ELF-1 (cell line): ENCODE results near the gene VSIG4.

Experiments used
- DNase-seq: peaks from one replicate; pipeline ENCODE4 v3.0.0-alpha.2; 2016; ENCODE audit warnings: low read depth, low spot score

VSIG4 gene

DNA sequence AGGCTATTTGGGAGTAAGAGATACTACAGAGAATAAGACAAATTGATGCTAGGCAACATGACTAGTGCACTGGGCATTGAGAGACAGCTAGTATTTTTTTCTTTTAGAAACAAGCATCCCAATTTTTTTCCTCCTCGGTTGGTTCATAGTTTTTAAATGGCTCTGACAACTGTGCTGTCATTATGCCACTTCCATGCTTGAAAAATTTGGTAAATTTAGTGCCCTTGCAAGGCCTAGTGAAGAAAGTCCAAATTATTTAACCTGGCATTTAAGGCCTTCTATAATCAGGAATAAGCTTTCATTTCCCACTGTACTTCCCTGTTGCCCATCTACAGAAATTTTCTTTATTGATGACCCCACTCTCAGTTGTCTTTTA lies 15.8 kb downstream of the VSIG4 start:
- DNase-seq = no peak

DNA sequence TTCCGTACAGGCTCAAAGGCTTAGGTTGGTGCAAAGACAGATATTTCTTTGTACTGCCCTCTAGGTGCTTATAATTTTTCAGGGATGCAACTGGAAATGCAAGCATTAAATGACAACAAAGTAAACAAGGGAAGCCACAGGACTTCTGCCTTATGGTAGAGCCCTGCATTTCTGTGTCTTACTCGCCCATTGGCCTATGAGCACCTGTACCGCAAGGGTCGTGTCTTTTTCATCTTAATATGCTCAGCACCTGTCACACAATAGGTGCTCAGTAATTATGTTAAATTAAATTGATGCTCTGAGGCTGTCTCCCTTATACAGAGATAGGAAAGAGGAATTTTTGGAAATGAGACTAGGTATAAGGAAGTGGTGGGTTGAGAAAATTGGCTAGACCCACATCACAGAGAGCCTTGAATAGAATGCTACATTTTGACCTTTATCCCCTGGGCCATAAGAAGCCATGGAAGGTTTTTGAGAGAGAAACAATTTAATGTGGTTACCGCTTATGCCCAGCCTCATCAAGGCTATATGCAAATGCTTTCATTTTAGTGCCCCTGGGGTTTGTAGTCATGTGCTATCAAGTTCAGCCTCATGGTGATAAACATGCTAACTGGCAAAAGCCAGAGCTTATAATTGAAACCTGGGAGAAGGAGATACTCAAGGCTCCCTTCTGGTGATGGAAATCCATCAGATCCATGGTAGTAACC lies 16.3 kb downstream of the VSIG4 start:
- no peak for DNase-seq

DNA sequence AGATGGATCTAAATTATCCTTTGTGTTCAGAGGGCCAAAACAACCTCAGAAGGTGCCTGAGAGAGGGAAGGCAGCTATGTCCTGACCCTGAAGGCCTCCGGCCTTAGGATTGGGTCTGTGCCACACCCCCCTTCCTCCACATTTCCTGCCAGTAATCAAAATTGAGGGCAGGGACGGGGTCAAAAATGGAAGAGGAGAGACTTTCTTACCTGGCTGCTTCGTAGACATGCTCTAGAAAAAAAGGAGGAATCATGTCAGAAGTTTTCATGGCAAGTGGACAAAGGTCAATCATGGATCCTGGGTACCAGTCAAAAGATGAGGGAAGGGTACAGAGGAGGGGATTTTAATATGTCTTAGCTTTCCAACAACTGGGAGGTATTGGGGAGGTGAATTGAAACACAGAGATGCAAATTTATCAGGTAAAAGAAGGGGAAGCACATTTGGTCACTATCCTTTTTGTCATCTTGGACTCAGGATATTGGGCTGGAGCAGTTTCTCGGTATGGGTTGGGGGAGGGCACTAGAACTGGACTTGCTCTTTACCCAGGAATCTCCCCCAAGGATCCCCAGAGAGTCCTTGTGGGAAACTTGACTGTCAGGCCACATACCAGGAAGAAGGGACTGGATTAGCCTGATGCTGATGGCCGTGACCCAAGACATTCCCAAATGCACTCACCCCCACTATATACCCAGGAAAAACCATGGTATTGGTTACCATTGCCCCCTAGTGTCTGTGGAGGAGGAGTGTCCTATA lies 17.1 kb downstream of the VSIG4 start:
- peak; percentile 17 for DNase-seq

DNA sequence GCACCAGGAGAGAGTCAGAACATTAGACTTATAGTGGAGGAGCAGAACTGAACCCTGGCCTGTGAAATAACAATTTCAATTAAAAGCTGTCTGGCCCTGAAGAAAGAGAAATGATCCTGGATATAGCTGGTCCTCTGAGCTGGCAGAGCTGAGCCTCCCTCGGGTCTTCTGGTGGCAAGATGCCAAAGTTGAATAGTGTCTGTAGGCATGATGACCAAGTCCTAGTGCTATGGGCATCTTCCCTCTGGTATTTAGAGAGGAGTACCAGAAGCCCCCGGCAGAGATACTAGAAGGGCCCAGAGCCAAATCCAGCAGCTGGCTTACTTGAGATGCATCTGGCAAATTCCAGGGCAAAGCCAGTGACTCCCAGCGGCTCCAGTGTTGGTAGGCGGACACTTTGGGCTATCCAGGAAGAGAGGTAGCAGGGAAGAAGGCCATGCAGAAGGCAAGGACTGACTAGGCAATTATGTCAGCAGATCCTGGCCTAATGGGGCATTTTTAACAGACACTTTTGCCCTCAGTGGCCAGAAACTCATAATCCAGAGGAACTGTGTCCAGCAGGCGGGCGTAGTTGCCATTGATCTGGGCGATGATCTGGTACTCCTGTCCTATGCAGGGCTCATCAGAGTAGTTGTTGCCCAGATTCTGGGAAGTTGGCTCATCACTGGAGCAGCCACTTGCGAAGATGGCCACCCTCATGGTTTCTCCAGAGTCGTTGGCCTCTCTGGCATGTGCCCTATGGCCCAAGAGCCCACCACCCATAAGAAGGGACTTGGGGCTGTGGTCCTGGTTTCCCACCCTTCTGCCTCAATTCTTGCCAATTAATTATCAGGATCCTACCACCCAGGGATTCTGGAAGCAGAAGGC lies 17.9 kb downstream of the VSIG4 start:
- DNase-seq = no peak

DNA sequence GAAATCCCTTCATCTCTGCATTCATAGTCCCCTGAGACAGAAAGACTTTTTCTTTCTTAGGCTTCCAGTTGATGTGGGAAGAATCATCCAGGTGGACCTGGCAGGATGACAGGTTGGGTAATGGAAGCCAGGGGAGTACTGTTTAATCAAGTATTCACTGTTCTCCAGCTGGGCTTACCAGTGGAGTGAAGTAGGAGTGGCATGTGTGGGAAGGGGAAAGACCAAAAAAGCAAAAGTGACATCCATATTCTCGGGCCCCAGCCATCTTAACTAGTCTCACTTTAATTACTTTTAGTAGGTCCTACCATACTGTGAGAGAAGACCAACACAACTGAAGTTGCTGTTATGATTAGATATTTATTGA lies 18.5 kb downstream of the VSIG4 start:
- DNase-seq = no peak

DNA sequence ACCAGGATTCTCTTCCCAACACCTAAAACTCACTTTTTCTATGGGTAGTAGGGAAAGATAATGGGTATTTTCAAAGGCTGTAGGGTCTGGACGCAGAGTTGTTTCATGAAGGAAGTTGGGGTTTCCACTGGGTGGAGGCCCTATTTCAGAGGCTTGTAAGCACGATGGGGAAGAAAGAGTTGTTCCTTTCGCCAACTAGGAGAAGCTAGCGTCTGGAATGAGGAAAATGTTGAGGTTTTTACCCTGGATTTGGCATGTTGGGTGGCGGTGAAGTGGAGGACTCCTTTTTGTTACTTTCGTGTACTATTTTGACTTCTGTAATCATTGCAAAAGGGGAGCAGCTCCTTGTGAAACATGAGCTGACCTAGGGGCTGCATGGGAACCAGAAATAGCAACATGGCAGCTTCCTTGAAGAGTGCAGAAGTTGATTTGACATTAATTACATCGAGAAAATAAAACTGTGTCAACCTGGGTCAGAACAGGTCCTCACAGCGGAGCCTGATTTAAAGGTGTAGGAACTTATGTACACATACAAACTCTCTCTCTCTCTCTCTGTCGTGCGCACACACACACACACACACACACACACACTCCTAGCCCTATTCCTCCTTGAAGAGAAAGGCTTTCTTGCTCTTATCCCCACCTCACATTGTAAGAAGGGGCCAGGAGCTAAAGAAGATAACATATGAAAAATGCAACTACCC lies 19.1 kb downstream of the VSIG4 start:
- DNase-seq = no peak

DNA sequence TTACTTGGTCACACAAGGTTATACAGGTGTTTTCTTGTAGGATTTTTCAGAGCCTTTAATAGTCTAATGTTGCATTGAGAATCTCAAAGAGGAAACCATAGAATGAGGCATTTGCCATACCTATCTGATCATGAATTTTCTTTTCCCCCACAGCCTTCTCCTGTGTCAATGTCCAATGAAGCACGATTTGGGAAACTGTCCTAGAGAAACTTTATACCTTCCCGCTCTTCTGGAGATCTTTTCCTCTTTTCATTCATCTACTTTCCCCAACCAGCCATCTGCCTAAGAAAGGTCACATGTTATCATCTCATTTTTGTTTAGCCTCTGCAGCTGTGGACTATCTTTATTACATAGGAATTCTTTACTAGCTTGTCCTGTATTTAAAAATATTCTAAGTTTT lies 19.9 kb downstream of the VSIG4 start:
- DNase-seq = no peak

DNA sequence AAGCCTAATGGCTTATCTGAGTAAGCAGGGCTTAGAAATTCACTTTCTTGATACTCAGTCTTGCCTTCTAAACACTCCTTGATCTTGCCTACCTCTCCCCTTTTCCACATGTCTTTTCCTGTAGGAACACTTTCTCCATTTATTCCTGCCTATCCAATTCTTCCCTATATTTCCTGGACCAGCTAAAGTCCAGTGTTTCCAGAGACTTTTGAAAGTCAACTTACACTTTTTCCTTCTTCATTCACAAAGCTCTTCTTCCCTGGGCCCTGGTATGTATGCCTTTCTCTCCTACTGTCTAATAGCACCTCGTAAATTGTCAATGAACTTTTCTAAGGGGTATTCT lies 20.6 kb downstream of the VSIG4 start:
- DNase-seq = no peak

DNA sequence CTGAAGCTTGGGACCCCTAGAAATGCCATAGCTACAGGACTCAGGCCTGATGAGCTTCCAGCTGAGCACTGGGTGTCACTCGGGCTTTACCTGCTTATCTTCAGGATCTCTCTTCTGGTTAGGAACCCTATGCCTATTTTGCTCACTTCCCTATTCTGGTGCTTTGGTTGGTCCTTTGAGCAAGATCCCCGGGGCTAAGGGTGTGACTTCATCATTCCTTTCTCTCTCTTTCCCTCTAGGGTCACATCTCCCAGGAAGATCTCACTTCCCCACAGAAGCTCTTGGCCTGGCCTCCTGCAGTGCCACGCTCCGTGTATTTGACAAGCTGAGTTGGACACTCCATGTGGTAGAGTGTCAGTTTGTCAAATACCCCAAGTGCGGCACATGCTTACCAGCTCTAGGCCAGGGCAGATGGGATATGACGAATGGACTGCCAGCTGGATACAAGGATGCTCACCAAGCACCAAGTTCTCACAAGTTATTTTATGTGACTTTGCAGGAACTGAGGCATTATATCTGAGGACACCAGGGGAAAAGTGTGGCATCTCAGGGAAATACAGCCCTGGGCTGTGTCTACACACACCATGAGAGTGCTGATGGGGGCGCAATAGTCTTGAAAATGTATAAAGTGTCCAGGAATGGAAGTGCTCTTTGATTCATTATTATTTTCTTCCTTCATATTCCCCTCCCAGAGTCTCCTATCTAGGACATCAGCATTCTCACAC lies 21.1 kb downstream of the VSIG4 start:
- no peak for DNase-seq

DNA sequence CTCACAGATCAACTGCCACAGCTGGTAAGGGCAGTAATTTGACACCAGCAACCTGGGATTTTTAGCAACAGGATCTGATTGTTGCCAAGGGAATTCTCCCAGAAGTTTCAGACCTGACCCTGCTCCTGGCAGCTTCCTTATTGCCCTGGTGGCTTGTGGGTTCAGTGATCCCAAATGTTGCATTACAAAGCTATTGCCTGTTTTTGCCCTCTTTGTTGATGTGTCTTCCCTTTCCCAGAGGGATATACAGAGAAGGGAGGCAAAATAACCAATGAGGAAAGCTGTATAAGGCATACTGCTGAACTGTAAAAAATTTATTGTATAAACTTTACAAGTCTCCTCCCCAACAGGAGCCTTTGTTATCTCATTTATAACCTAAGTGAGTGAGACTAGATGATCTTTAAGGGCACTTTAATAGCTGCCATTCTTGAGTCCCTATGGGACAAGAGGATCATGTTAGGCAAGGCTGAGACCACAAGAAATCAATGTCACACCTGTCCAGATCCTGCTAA lies 22.2 kb downstream of the VSIG4 start:
- DNase-seq = peak; percentile 6

DNA sequence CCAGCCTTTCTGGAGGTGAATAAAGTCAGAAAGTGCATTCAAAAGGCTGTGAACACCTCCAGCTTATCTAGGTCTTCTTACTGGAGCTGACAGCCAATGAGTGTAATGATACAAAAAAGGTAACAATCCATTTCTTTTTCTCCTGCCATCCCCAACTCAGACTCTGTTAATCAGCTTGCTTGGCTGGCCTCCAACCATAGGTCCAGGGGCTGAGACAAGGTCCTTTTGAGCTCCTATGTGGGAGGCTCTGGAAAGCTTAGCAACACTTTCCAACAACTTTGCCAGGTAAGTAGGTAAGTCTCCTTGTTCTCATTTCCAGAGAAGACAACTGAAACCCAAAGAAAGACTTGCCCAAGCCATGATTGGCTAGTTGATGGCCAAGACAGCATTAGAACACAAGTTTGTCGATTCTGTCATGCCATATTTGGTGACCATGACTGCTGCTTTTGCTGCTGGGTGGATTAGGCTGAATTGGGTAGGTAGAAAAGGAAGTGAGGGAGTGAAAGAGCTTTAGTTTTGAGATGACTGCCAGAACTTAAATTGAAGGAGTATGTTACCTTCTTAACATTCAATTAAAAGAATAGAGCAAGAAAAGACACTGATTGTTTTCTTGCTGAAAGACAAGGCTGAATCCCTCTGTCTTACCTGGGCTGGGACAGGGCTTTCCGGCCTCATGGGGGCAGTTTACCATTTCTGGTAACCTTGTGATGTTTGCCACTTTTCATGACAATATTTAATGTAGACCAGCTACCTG lies 22.8 kb downstream of the VSIG4 start:
- no peak for DNase-seq

DNA sequence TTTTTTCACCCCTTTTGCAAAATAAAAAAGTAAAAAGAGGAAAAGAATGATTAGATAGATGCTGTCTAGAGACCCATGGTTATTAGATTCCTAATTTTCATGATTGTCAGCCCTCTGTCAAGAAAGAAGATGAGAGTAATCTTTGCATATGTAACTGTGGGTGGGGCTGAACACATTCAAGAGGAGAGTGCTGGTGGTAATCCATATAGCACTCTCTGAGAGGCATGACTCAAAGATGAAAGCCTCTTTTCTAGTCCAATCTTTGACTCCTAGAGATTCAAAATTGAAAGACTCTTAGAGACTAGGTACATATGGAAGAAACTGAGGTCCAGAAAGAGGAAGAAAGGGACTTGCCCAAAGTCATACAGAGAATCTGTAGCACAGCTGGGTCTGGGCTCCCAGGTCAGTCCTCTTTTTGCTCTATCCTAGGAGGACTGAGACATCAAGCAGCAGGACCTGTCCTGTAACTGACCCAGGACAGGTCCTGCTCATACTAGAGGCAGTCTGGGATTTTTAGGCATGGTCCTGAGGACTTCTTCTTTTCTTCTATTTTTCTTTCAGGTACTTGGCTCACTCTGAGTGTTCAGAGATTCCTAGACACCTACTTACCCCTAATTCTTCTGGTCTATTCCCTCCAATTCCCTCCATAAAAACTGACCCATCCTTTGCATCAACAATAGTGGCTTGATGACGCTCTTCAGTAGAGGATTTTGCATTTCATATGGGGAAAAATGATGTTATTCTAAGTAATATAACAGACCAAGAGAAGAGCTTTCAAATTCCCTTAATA lies 23.8 kb downstream of the VSIG4 start:
- DNase-seq = no peak

DNA sequence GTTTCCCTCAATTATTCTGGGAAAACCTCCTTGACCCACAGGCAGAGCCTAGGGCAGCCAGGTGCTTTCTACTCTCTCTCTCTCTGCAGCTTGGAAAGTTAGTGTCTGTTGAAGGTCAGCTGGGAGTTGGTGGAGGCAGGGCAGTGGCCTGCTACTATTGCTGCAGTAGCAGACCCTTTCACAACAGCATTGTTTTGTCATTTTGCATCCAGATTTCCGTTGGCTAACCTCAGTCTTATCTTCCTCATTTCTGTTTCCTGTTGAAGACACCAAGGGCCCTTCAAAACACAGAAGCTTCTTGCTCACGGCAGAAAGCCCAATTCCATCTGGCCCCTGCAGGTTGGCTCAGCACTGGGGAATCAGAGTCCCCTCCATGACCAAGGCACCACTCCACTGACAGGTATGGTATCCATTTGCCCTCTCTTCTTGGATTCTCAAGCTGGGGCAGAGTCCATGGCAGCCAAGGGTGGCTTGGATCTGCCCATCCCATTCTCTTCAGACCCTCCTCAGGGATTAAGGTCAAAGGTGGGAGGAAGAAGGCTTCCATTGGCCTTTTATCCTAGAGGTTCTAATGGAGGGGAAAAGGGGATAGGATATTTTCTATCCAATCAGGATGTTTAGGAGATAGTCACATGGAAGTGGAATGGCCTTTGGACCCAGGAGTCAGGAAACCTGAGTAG lies 24.6 kb downstream of the VSIG4 start:
- no peak for DNase-seq

DNA sequence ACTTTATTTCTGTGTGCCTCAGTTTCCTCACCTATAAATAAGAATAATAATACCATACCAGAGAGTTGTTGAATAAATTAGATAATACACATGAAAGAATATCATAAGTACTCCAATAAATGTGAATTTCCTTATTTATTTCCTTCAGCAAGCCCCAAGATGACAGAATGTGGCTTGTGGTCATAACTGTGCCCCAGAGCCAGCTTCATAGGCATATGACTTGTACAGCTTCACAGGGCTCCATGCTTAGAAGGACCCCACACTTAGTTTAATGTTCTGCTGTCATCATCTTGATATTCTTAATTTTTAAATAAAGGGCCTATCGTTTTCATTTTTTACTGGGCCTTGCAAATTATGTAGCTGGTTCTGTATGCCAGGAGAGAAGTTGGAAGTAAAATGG lies 25.3 kb downstream of the VSIG4 start:
- DNase-seq = no peak

DNA sequence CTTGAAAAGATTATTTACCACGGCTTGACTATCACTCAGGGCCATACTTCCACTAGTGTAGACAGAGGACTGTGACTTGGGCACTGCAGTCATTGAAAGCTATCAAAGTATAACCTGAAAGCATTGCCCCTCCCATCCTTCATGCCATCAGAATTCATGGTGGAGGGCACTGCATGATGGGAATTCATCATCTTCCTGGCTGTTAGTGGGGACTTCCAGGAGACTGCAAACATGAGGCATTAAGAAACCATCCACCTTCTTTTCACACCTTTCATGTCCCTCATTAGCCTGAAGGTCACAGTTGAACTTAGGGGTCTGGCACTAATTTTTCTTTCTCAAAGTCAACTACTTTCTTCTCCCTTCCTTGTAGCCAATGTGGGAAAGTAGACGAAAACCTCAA lies 25.8 kb downstream of the VSIG4 start:
- no peak for DNase-seq

DNA sequence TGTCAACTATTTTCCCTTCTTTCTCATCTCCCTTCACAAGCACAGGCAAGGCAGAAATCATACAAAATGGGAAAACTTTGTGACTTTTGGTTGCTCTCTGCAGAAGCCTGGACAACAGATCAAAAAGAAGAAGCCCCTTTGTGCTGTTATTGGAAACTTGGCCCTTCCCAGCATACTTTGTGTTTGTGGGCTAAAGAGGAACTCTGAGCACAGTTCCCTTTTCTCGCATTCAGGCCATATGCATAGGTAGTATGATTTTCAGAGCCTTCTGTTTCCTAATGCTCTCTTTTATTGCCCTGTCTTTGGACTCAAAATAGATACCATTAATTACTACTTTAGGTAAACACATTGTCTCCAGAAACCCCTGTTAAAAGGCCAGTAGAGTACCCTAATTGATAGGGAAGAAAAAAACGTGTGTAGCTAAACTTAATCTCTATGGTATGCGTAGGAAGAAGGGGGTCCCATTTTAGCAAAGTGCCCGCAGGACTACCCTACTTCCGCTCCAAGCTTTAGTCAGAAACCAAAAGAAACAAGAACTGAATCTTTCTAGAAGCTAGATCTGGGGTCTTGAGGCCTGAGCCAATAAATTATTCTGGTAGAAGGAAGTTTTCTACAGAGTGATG lies 26.6 kb downstream of the VSIG4 start:
- no peak for DNase-seq

DNA sequence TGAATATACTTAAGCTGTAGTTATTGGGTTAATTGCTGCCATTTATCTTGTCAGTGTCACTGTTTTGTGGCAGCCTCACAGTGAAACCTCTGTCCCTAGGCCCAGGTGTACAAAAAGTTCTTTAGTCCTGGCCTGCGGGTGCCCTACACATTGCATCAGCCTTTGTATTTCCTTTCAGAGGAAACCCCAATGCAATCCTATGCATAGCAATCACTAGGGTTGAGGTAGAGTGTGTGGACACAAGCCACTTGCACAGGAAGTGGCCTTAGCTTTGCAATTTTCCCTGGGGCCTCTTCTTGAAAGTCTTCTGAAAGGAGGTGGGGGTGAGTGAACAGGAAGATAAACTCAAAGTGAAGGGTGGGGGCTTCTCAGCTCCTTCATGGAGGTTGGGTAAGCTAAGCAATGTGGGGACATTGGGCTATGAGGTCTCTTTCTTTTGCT lies 27.8 kb downstream of the VSIG4 start:
- no peak for DNase-seq

DNA sequence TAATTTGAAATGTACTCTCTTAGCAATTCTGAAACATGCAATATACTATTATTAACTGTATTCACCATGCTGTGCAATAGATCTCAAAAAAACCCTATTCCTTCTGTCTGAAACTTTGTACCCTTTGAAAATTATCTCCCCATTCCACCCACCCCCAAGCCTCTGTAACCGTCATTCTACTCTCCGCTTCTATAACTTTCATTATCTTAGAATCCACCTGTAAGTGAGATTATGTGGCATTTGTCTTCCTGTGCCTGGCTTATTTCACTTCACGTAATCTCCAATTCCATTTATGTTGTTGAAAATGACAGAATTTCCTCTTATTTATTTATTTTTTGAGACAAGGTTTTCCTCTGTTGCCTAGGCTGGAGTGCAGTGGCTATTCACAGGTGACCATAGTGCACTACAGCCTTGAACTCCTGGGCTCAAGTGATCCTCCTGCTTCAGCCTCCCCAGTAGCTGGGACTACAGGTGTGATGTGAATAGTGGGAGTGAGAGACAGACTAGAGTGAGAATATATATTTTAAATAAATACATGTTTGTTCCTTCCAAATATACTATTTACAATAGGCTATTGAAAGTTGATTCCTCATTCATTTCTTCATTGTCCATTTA lies 30.5 kb downstream of the VSIG4 start:
- DNase-seq = no peak
